Measurements from ENCODE around the gene LHFPL2.

LHFPL2 gene

GRCh38 chr5:78540335-78541085 lies 108.1 kb downstream of the LHFPL2 start:
- no peak for DNase-seq

- DNase-seq = no peak
Measured at GRCh38 chr5:78538240-78538850, 110.2 kb downstream of the LHFPL2 start.

DNA sequence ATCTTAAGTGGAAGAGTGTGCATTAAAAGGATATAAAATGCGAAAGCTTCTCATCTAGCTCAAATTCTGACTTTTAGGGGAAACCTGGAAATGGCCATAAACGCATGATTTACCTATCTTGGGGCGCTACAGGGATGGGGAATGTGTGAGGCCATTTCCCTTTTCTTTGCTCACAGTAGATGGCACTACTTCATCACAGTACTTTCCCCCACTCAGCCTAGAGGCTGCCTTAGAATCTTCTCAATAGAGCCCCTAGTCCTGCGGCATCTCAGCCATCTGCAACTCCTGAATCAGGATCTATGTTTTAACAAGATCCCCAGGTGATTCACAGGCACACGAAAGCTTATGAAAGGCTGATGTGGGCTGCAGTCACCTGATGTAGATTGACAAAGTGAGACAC lies 110.8 kb downstream of the LHFPL2 start:
- DNase-seq = peak; percentile 57

- no peak for DNase-seq
Measured at GRCh38 chr5:78537411-78537810, 111.2 kb downstream of the LHFPL2 start.

DNA sequence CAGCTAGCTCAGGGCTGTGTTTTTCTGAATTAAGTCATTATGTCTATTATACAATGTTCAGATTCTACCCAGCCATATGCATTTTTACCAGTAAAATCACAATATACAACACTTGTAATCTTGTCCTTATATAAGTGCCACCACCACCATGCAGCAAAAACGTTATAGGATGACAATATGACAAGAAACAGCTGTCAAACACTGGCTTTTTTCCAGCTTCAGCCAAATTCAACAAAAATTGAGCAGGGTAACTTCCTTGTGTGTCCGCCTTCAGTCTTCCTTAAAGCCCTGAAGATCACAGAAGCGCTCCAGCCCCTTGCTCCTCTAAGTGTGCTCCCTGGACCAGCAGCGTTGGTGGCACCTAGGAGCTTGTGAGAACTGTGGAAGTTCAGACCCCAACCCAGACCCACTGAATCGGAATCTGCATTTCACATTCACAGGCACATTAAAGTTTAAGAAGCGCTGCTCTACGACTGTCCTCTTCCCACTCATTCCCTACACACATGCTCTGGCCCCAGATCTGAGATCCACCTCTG lies 111.8 kb downstream of the LHFPL2 start:
- DNase-seq = no peak

DNA sequence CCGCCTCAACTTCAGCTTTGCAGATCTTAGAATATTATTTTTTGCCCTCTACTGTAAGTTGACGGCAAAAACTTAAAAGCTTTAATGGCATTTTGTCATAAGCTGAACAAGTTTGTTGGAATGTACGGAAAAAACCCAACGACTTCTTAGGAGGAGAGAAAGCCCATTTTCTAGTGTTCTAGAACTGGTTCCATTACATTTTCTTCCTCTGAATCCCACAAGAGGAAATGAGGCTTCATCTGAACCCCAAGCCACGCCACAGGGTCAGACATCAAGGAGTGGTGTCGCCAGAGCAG lies 113.7 kb downstream of the LHFPL2 start:
- DNase-seq = no peak

GRCh38 chr5:78534148-78534904 lies 114.2 kb downstream of the LHFPL2 start:
- no peak for DNase-seq

GRCh38 chr5:78533356-78533755 lies 115.2 kb downstream of the LHFPL2 start:
- no peak for DNase-seq

DNA sequence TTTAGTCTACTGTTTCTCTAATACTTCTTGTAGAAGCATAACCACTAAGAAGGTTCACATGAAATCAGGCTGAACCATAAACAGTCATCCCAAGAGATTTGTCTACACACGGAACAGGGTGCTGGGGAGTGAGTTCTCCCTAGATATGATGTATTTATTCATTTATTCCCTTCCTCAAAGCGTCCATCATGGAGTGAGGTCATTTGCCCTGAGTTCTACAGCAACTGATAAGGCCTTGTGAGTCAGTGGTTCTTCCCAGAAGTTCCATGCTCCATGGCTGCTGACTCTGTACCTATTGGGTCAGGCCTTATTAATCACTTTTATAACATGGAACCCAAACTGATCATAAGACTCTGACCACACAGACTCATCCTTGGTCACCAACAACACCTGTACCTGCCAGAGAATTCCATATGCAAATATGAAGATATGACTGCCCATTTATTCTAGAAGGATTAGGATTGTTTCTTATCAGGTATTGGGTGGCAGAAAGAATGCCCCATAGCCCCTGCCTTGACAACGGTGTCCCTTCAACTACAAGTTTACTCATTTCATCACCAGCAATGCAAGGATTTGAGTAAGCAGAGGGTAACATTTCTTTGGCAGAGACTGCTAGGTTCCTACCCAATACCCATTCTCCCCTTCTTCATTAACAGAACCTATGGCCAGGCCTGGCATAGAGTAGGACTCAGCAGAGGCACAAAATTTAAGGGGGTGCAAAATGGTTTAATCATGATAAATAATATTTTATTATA lies 118.1 kb downstream of the LHFPL2 start:
- DNase-seq = no peak

- DNase-seq = no peak
Measured at GRCh38 chr5:78527925-78528324, 120.6 kb downstream of the LHFPL2 start.

DNA sequence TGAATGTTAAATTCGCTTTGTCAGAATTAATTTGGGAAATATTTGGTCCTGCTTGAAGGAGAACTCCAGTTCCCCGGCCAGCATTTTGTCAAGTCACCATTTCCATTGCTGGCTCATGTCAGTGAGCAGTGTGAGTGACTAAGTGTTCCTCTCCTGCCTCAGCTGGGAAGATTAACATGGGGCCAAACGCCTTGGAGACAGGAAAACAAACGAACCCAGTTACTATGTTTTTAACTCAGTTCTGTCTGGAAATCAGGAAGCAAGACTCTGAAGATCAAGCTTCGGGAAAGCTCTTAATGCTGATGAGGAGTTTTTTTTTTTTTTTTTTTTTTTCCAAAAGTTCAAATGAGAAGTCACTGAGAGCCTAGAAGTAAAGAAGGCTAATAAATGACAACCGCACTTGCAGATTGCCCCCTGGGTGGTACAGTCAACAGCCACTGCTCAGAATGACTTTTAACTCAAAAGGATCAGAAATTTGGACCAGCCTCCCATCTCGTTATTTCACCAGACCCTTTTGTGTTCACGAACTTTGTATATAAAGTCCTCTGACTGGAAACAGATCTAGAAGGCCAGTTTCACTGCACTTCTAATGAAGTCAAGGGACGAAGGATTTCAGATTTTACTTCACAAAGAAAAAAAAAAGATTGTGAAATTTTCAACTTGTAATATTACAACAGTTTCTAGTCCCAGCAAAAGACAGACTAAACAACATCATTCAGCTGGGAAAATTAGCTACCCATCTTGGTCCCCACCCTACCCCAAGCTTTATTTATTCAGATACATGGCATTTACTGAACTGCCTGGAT lies 121.3 kb downstream of the LHFPL2 start:
- peak; percentile 91 for DNase-seq

- no peak for DNase-seq
Measured at GRCh38 chr5:78526049-78526525, 122.5 kb downstream of the LHFPL2 start.

GRCh38 chr5:78523314-78524193 lies 125.0 kb downstream of the LHFPL2 start:
- peak; percentile 64 for DNase-seq

DNA sequence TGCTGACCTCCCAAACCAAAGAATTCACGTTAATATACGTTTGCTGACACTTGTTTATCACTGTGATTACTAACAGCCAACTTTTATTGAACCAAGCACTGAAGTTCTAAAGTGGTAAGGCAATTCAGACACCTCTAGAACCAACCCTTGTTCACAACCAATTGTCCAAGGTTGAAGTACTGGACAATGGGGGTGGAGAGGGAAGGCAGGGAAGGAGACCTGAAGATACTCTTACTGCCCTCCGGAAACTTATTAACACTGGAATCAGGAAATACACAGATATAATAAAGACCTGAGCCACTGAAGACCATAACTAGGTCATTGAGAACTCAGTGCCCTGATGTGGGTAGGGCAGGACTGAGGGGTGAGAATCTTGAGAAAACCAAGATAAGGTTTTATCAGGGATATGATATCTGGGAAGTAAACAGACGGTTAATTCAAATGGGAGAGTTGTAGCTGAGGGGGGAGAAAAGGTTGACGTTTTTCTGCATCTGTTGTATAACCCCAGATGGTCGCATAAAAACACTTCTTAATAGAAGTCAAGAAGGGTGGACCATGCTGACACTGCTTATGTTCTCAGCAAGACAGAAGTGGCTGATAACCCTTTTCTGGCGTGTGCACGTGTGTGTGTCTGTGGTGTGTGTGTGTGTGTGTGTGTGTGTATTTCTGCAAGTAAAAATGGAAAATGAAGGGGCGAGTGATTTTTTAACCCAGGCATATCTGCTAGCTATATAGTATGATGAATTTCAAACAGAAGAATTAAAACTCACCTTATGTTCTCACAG lies 125.9 kb downstream of the LHFPL2 start:
- DNase-seq = no peak

GRCh38 chr5:78521455-78521854 lies 127.1 kb downstream of the LHFPL2 start:
- no peak for DNase-seq

DNA sequence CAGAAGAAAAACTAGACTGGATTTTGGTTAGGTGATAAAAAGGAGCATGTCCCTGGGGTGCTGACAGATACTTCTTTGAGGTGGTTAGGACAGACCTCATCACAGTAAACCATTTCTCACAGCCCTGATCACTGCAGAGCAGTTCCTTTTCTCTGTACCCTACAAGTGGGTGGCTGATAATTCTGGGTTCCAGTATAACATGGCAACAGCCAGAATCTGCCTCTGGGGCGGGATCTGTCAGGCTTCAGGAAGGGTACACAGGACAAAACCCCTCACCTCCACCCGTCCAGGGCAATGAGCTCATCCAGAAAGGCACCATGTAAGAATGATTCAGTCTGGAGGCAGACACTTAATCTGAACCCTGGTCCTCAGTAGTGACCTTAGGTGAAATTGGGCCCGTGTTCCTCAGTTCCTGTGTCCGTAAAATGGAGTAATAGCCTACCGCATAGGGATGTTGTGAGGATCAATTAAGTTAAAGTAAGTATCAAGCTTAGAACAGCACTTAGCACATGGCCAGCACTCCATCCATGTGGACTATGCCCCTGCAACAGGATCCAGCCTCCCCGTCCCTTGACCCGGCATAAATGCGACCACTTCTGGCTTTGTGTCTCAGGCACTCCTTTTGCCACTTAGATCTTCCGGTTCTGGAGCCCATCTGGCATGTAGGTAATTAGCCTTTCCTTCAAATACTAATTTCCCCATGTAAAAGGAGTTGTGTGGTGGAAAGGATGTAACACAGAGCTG lies 129.2 kb downstream of the LHFPL2 start:
- DNase-seq = no peak

- peak; percentile 84 for DNase-seq
Measured at GRCh38 chr5:78518365-78519197, 130.0 kb downstream of the LHFPL2 start.

DNA sequence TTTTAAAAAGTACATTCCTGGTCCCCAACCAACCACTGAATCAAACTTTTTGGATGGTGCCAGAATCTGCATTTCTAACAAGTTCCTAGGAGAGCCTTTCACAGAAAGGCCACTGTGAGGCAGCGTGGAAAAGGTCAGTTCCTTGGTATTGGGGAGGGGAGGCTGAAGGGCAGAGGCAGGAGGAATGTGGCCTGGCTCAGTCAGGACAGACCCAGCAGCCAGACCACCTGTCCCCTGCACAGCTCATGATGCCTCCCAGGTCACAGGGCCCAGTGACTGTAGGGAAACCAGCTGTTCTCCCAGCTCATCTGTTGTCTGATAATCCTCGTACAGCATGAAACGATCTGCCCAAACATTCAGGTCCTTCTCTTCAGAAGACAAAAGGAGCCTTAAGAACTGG lies 132.9 kb downstream of the LHFPL2 start:
- DNase-seq = peak; percentile 56
